GM18520 (cell line): ENCODE measurements around the gene GTSF1L.
A peak's percentile ranks its signal among the peaks of the same experiment; 100 is the strongest.
"Not testable (repeated sequence)": the region's sequence is repeated elsewhere in the genome, so short reads cannot be mapped to it uniquely, and the experiment has no call there.

ENCODE experiments used
- ATAC-seq: cut with Tn5 transposase; IDR thresholded peaks from one replicate; pipeline ENCODE4 v1.9.1; 2021; ENCODE audit not compliant: unreplicated experiment

GTSF1L gene

DNA sequence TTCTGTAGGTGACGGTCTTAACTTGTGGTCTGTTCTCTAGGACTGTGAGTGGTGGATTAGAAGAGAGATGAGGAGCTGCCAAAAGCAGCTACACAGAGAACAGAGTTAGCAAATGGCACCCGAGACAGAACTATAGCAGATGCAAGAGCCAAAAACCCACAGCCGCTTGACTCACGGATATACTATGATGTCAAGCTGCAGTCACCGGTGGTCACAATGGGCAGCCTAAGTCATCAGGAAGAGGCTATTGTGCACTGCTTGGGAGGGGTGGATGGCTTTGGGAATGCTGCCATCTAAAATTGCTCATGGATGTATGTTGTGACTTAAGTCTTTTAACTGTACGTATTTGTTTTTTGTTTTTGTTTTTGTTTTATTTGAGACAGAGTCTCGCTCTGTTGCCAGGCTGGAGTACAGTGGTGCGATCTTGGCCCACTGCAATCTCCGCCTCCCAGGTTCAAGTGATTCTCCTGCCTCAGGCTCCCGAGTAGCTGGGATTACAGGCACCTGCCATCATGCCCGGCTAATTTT is at the start of gene GTSF1L:
Gene GTSF1L (minus strand): TSS at position 192 of the 528 bp plus-strand sequence. CDS start 308 bp downstream, outside the sequence.
- ATAC-seq: no peak

DNA sequence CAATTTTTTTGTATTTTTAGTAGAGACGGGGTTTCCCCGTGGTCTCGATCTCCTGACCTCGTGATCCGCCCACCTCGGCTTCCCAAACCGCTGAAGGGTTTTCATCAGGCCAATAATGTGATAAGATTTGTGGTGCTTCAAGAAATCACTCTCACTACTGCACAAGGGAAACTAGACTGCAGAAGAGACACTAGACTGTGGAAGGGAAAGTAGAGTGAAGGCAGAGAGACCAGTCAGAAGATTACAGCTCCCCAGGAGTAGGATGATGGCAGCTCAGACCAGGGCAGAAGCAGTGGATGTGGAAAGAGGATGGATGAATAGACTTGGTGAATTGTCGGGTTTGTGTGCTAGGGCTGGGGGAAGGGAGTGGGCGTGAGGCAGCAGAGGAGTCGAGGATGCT is 48.0 kb upstream of the GTSF1L start:
- ATAC-seq: no peak

DNA sequence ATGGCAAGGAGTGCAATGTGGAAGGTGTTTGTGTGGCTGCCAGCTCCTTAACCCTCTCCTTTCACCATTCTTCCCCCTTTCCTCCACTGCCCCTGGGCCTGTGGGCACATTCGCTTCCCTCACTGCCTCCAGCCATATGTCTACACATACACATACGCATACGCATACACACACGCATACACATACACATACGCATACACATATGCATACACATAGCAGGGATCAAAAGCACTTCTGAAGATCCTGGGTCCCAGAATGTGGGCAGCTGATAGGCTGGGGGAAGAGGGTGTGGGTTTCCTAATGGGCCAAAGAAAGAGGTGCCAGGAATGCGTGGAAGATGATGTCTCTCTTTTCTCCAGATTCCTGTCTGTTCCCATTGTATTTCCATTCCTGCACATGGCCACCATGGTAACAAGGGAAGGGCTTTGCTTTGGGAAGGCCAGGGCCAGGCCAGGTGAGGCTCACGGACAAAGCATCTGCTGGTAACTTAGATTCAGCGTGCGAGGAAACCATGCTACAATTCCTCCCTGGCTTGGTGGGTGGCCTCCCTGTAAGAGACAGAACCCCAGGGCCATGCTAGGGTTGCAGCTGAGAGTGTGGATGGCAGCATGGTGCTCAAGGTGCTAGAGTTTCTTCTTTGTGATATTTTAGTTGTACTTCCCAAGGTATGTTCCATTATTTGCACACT is 44.8 kb upstream of the GTSF1L start:
- no peak for ATAC-seq

GRCh38 chr20:43770342-43770741 is 43.5 kb upstream of the GTSF1L start:
- no peak for ATAC-seq

DNA sequence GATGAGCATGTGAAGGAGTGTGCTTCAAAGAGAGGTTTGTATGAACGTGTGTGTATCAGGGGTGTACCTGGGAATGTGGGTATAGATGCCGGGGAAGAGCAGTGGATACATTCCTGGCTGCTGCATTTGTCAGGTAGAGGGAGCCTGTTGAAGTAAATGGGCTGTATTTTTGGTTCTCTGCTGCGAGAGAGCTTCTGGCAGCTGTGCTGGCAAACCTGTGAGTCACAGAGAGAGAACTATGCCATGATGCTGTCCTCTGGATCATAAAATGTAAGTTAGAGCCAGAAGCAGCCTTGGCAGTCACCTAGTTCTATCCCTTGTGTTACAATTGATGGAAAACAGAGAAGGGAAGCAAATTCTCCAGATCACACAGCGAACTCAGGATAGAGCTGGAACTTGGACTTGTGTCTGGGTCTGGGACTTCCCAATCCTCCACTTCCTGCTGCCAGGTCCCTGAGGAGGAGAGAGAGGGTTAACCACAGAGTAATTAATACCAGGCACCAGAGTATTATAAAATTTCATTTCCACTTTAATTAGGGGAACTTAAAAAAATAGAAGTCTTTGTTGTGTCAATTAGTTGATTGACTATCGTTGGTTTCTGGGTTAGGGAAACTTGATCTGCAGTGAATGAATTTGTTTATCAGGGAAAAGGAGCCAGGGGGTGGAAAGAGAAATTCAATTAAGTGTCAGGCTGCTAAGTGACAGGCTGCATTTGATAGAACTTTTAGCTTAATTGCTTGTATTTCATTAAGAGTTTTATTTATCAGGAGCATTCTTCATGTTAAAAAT is 41.1 kb upstream of the GTSF1L start:
- ATAC-seq: no peak

DNA sequence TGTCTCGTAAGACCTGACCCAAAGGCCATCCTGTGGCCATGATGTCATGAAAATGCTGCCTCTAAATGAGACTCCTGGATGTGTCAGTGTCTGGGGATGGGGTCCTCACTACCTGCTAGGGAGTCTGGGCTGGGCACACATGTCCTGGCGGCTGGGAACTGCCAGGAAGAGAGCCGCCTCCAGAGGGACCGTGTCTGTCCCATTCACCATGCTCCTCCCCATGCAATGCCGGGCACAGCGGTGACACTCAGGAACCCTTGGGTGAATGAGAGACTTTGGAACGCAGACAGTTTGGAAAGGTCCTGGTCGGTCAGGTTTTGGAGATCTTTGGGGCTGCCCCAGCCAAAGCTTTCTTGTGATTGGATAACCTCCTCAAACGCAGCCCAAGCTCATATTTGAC is 40.1 kb upstream of the GTSF1L start:
- ATAC-seq: no peak

DNA sequence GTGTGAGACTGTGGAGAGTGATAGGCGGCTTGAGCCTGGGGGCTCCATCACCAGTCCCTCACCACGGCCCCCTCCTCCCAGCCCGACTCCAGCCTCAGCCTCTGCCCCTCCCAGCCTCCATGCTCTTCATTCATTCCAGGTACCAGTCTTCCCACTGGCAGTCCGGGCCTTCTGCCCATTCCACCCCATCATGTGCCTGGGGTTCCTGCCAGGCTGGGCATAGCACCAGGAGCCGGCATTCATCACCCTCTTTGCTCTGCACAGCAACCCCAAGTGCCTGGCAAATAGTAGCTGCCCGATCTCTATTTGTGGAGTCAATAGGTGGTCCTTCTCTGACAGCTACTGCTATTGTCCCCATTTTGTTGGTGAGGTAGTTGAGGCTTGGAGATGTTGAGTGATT is 39.6 kb upstream of the GTSF1L start:
- no peak for ATAC-seq

DNA sequence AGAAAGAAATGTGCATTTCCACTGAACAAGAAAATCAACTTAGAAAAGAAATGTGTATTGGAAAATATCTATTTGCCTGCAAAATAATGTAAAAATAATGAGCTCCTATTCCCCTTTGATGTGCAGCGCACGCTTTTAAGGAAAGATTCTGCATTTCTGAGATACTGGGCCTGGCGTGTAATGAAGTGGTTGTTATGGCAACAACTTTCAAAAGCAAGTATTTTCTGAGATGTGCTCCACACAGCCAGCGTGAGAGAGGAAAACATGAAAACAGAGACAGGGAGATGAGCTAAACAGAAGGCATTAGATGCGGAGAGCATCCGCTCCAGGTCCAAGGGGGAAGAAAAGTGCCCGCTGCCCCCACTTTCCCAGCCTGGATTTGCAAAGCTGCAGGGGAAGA is 39.1 kb upstream of the GTSF1L start:
- ATAC-seq: no peak

- no peak for ATAC-seq
These were observed 36.1 kb upstream of the GTSF1L start for GRCh38 chr20:43762911-43763310.

- ATAC-seq: no peak
These were observed 34.9 kb upstream of the GTSF1L start for GRCh38 chr20:43761386-43762340.

DNA sequence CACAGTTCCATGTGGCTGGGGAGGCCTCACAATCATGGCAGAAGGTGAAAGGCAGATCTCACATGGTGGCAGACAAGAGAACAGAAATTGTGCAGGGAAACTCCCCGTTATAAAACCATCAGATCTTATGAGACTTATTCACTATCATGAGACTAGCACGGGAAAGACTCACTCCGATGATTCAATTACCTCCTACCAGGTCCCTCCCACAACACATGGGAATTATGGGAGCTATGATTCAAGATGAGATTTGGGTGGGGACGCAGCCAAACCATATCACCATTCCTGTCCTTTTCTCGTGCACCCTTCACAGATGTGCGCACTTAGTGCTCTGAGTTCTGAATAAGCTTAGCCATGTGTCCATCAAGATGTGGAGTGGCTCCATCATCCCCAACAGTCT is 31.1 kb upstream of the GTSF1L start:
- ATAC-seq: not testable (repeated sequence)

DNA sequence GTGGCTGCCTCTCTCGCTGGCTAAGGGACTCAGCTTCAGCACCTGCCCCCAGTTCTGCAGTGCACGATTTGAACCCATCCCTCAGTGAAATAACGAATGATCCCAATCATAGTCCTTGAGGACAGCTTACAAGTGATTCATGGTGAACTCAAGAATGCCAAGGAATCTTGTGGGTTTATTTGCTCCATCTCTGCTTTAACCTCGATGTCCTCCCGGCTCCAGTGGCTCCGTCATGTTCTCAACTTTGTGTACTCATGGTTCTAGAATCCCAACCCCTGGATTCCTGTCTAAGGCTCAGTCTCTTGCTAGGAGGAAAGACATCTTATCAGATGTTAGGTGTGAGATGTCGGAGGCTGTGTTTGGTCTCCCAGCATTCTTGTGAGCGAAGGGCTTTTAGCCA is 29.0 kb upstream of the GTSF1L start:
- no peak for ATAC-seq

DNA sequence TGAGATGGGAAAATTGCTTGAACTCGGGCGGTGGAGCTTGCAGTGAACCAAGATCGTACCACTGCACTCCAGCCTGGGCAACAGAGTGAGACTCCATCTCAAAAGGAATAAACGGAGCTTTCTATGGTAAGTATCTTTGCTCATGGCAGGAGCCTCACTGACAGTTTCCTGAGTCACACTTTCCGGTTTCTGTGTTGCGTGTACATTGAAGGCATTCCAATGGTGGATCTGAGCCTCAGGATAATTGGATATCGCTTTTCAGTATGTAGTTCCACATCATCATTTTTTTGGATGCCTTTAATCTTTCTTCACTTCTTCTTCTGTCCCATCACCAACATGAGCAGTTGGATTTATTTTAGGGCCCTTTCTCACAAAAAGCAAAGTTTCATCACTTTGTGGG is 28.6 kb upstream of the GTSF1L start:
- no peak for ATAC-seq

DNA sequence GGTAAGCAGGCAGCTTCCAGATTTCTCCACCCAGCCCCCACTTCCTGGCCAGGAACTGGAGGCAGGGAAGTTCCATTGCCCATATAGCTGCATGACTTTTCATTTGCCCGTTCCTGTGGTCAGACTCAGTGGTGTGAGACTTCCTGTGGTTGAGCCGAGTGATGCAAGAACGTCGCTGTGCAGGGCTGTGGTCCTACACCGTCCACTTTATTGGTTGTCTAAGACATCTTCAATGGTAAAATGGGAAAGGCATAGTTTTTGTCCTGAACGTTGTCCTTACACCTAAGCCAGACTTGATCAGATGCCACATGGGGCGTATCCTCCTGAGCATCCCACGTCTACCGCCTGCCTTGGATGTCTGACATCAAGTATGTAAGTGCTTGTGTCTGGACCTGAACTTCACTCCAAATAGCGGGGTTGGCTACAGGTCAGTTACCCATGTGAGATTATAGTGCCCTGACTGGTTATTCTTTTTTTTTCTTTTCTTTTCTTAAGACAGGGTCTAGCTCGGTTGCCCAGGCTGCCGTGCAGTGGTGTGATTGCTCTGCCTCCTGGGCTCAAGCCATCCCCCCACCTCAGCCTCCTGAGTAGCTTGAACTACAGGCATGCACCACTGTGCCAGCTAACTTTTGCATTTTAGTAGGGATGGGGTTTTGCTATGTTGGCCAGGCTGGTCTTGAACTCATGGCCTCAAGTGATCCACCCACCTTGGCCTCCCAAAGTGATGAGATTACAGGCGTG is 25.9 kb upstream of the GTSF1L start:
- ATAC-seq: peak; percentile 37

DNA sequence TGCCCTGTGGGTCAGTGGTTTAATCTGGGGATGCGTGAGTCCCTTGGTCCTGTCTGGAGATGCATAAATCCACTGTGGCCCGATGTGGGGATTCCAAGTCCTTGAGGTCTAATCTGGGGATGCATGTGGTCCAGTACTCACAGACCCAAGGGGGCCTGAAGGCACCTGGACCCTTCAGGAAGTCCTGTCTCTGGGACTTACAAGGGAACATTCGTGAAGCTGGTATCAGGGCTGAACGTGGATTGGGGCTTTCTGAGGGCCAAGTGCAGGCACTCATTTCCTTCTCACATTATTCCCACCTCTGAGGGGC is 25.2 kb upstream of the GTSF1L start:
- ATAC-seq: no peak

GRCh38 chr20:43751167-43752050 is 24.6 kb upstream of the GTSF1L start:
- ATAC-seq: peak; percentile 83

- no peak for ATAC-seq
These were observed 24.0 kb upstream of the GTSF1L start for GRCh38 chr20:43750774-43751166.

- no peak for ATAC-seq
These were observed 23.0 kb upstream of the GTSF1L start for GRCh38 chr20:43749734-43750294.

- no peak for ATAC-seq
These were observed 21.5 kb upstream of the GTSF1L start for GRCh38 chr20:43748274-43748673.
